A549 (cell line): Measurements from ENCODE around the gene PTPRG.

Experiments
- CHD2 ChIP-seq: fragments of 150-350 bp; IDR thresholded peaks from 2 replicates; pipeline ENCODE4 v1.6.1; 2014; ENCODE audit warnings: low read length; ENCODE audit not compliant: partially characterized antibody
- CTCF ChIP-seq: fragments of >200 bp; sonication (Bioruptor Twin); formaldehyde crosslinking; IDR thresholded peaks from 3 replicates; pipeline ENCODE4 v1.5.1; 2016
- GATA3 ChIP-seq: IDR thresholded peaks from 2 replicates; pipeline ENCODE4 v1.6.1; 2012; ENCODE audit warnings: borderline replicate concordance

- TF ChIP-seq CTCF, result no peak
- no peak for TF ChIP-seq GATA3
- no peak for TF ChIP-seq CHD2
These were observed 334.9 kb downstream of the PTPRG start for GRCh38 chr3:61896251-61896650.
